Muscle of leg (tissue), 11 donors: ENCODE measurements around the gene LDLRAD4. TPM values are rescaled to one million over a fixed set of nuclear protein-coding genes. Genes with fewer than 3 reads are reported as not detected.

Experiments
- DNase-seq: peaks from one replicate; pipeline ENCODE4 v3.0.0; 2013
- H3K27ac ChIP-seq: one replicate; pipeline ENCODE4 v1.5.1; 2013; ENCODE audit warnings: mild to moderate bottlenecking, low read length, control low read depth
- H3K27me3 ChIP-seq: one replicate; pipeline ENCODE4 v1.6.1; 2013; ENCODE audit warnings: low read length; ENCODE audit not compliant: control insufficient read depth, insufficient read depth
- H3K36me3 ChIP-seq: one replicate; pipeline ENCODE4 v1.6.1; 2013; ENCODE audit warnings: low read length; ENCODE audit not compliant: control insufficient read depth, insufficient read depth
- H3K4me1 ChIP-seq: one replicate; pipeline ENCODE4 v1.6.1; 2013; ENCODE audit warnings: low read length; ENCODE audit not compliant: control insufficient read depth, insufficient read depth
- H3K4me3 ChIP-seq: one replicate; pipeline ENCODE4 v1.5.1; 2013; ENCODE audit warnings: low read length, control low read depth
- H3K9me3 ChIP-seq: replicated peaks from 2 replicates; pipeline ENCODE4 v1.6.1; 2013; ENCODE audit warnings: low read depth, low read length; ENCODE audit not compliant: control insufficient read depth
- WGBS: methylation state at CpG from one replicate; pipeline ENCODE4 v1.1.5; 2013; ENCODE audit warnings: missing lambda C conversion rate; ENCODE audit not compliant: insufficient coverage; 5-methylcytosine and 5-hydroxymethylcytosine counted together
- polyA plus RNA-seq, 8 donors: library from polyadenylated mRNA; unstranded; fragments of 120-200 nt; gene quantifications; one replicate each; pipeline versions ENCODE4 v1.2.1 to v1.2.3, GENCODE V29; 2013; ENCODE audit warnings: inconsistent platforms in 1 of 8, low replicate concordance in 1 of 8; ENCODE audit not compliant: insufficient read length in 8 of 8, insufficient read depth in 1 of 8
- total RNA-seq: library from RNA; stranded (reverse); fragments of 120-200 nt; gene quantifications from one replicate; pipeline ENCODE4 v1.2.4, GENCODE V29; 2013

Gene LDLRAD4
- total and polyA plus RNA-seq, 9 donors, result 9.0 to 20.8 (median 14.4) TPM

GRCh38 chr18:13589316-13589715, 370.8 kb downstream of the LDLRAD4 start:
- H3K36me3 ChIP-seq, result no peaks in the 10 kb centered on the region
- H3K4me1 ChIP-seq, result no peaks in the 10 kb centered on the region
- H3K9me3 ChIP-seq, result no peaks in the 10 kb centered on the region
- no peak overlapping the region for H3K4me3 ChIP-seq
- no peaks in the 10 kb centered on the region for H3K27me3 ChIP-seq
- WGBS, result 86% methylated on average over 2 of the region's 4 CpGs
- no peak for DNase-seq
- no peak overlapping the region for H3K27ac ChIP-seq

GRCh38 chr18:13589943-13590342, 371.4 kb downstream of the LDLRAD4 start:
- no peaks in the 10 kb centered on the region for H3K4me1 ChIP-seq
- H3K9me3 ChIP-seq, result no peaks in the 10 kb centered on the region
- H3K27ac ChIP-seq, result no peak overlapping the region
- no peak overlapping the region for H3K4me3 ChIP-seq
- H3K27me3 ChIP-seq, result no peaks in the 10 kb centered on the region
- 89% methylated on average over 9 of the region's 9 CpGs for WGBS
- no peaks in the 10 kb centered on the region for H3K36me3 ChIP-seq
- DNase-seq, result no peak

- DNase-seq, result no peak
- H3K36me3 ChIP-seq, result no peaks in the 10 kb centered on the region
- H3K27ac ChIP-seq, result no peak overlapping the region
- no peak overlapping the region for H3K4me3 ChIP-seq
- WGBS, result 50% methylated on average over 1 of the region's 3 CpGs
- H3K4me1 ChIP-seq, result no peaks in the 10 kb centered on the region
- H3K27me3 ChIP-seq, result no peaks in the 10 kb centered on the region
- H3K9me3 ChIP-seq, result peaks cover 7% of the 10 kb centered on the region
Observed at GRCh38 chr18:13592246-13592645, 373.7 kb downstream of the LDLRAD4 start.

GRCh38 chr18:13594551-13594950, 376.0 kb downstream of the LDLRAD4 start:
- no CpG with 5 or more reads among the region's 2 CpGs for WGBS
- Histone ChIP-seq H3K36me3 (no peaks in the 10 kb centered on the region), H3K4me3 (no peak overlapping the region), H3K27me3 (no peaks in the 10 kb centered on the region), H3K4me1 (no peaks in the 10 kb centered on the region), H3K9me3 (peaks cover 23% of the 10 kb centered on the region), H3K27ac (no peak overlapping the region)
- no peak for DNase-seq

- Histone ChIP-seq H3K27me3 (no peaks in the 10 kb centered on the region), H3K27ac (no peak overlapping the region), H3K4me1 (peaks cover 2% of the 10 kb centered on the region), H3K9me3 (peaks cover 23% of the 10 kb centered on the region), H3K4me3 (no peak overlapping the region), H3K36me3 (no peaks in the 10 kb centered on the region)
- DNase-seq, result no peak
Observed at GRCh38 chr18:13597068-13597467, 378.5 kb downstream of the LDLRAD4 start.

- 80% methylated on average over 1 of the region's 2 CpGs for WGBS
- Histone ChIP-seq H3K36me3 (no peaks in the 10 kb centered on the region), H3K4me3 (no peak overlapping the region), H3K9me3 (peaks cover 23% of the 10 kb centered on the region), H3K27me3 (no peaks in the 10 kb centered on the region), H3K4me1 (peaks cover 2% of the 10 kb centered on the region), H3K27ac (no peak overlapping the region)
- no peak for DNase-seq
Observed at GRCh38 chr18:13598591-13598990, 380.0 kb downstream of the LDLRAD4 start.

- Histone ChIP-seq H3K36me3 (no peaks in the 10 kb centered on the region), H3K4me3 (no peak overlapping the region), H3K9me3 (peaks cover 23% of the 10 kb centered on the region), H3K4me1 (peaks cover 2% of the 10 kb centered on the region), H3K27me3 (no peaks in the 10 kb centered on the region), H3K27ac (no peak overlapping the region)
- no CpG with 5 or more reads among the region's 1 CpG for WGBS
- DNase-seq, result no peak
Observed at GRCh38 chr18:13599031-13599430, 380.5 kb downstream of the LDLRAD4 start.

- Histone ChIP-seq H3K27ac (no peak overlapping the region), H3K36me3 (no peaks in the 10 kb centered on the region), H3K9me3 (peaks cover 5% of the 10 kb centered on the region), H3K4me1 (peaks cover 2% of the 10 kb centered on the region), H3K4me3 (no peak overlapping the region), H3K27me3 (no peaks in the 10 kb centered on the region)
- DNase-seq, result no peak
- WGBS, result 73% methylated on average over 12 of the region's 14 CpGs
Observed at GRCh38 chr18:13603304-13604019, 384.9 kb downstream of the LDLRAD4 start.

GRCh38 chr18:13604786-13605185, 386.2 kb downstream of the LDLRAD4 start:
- H3K27me3 ChIP-seq, result no peaks in the 10 kb centered on the region
- no peak for DNase-seq
- WGBS, result 70% methylated on average over 7 of the region's 7 CpGs

GRCh38 chr18:13605477-13605876, 386.9 kb downstream of the LDLRAD4 start:
- DNase-seq, result no peak
- no CpG with 5 or more reads among the region's 5 CpGs for WGBS
- no peak overlapping the region for H3K27ac ChIP-seq

More at GRCh38 chr18:13604786-13605185, 386.2 kb downstream of the LDLRAD4 start:
- no peak overlapping the region for H3K4me3 ChIP-seq
- H3K36me3 ChIP-seq, result no peaks in the 10 kb centered on the region
- H3K27ac ChIP-seq, result no peak overlapping the region
- H3K4me1 ChIP-seq, result peaks cover 2% of the 10 kb centered on the region
- H3K9me3 ChIP-seq, result no peaks in the 10 kb centered on the region

GRCh38 chr18:13605901-13606300, 387.3 kb downstream of the LDLRAD4 start:
- DNase-seq, result no peak
- no peak overlapping the region for H3K4me3 ChIP-seq
- WGBS, result 52% methylated on average over 2 of the region's 6 CpGs
- no peaks in the 10 kb centered on the region for H3K27me3 ChIP-seq
- no peak overlapping the region for H3K27ac ChIP-seq
- no peaks in the 10 kb centered on the region for H3K9me3 ChIP-seq
- H3K36me3 ChIP-seq, result no peaks in the 10 kb centered on the region
- H3K4me1 ChIP-seq, result peaks cover 6% of the 10 kb centered on the region

More at GRCh38 chr18:13605477-13605876, 386.9 kb downstream of the LDLRAD4 start:
- no peaks in the 10 kb centered on the region for H3K27me3 ChIP-seq
- no peaks in the 10 kb centered on the region for H3K9me3 ChIP-seq
- H3K4me1 ChIP-seq, result peaks cover 3% of the 10 kb centered on the region
- H3K36me3 ChIP-seq, result no peaks in the 10 kb centered on the region
- H3K4me3 ChIP-seq, result no peak overlapping the region
